Thyroid gland (tissue), 4 donors: ENCODE measurements around the gene STAC. TPM values are rescaled to one million over a fixed set of nuclear protein-coding genes. Genes with fewer than 3 reads are reported as not detected.
"Not testable (repeated sequence)": the region's sequence is repeated elsewhere in the genome, so short reads cannot be mapped to it uniquely, and the experiment has no call there.

Experiments
- DNase-seq, 2 donors: peaks; one replicate each; pipeline ENCODE4 v3.0.0-alpha.2; 2019
- H3K27ac ChIP-seq, 3 donors: fragments of 200-600 bp; sonication (generic); 1 replicate in 2 of 3; 2 replicates in 1 of 3; pipeline ENCODE4 v1.5.1; 2016 to 2019; ENCODE audit warnings: mild to moderate bottlenecking in 1 of 3, moderate library complexity in 1 of 3
- H3K27me3 ChIP-seq: fragments of 200-600 bp; sonication (generic); one replicate; pipeline ENCODE4 v1.5.1; 2019
- H3K36me3 ChIP-seq, 2 donors: fragments of 200-600 bp; sonication (generic); one replicate each; pipeline ENCODE4 v1.5.1; 2016 to 2019
- H3K4me1 ChIP-seq, 2 donors: fragments of 200-600 bp; sonication (generic); one replicate each; pipeline ENCODE4 v1.5.1; 2017 to 2019
- H3K4me3 ChIP-seq, 3 donors: fragments of 200-600 bp; sonication (generic); replicated peaks in 1 of 3; 1 replicate in 2 of 3; 2 replicates in 1 of 3; pipeline ENCODE4 v1.5.1; 2016; ENCODE audit warnings: mild to moderate bottlenecking in 1 of 3
- H3K9me3 ChIP-seq: fragments of 200-600 bp; sonication (generic); one replicate; pipeline ENCODE4 v1.5.1; 2017
- POLR2A ChIP-seq, 2 donors: fragments of 450-650 bp; IDR thresholded peaks; one replicate each; pipeline ENCODE4 v1.6.1; 2017; ENCODE audit warnings: antibody characterized with exemption in 2 of 2, mild to moderate bottlenecking in 2 of 2, moderate library complexity in 1 of 2
- WGBS, 2 donors: methylation state at CpG; one replicate each; pipeline ENCODE4 v1.1.5; 2017; 5-methylcytosine and 5-hydroxymethylcytosine counted together
- intact Hi-C: fragments of 100-400 bp; cut with DNase I; formaldehyde crosslinking; loops from one replicate; pipeline ENCODE4 v1.15.1; 2023
- total RNA-seq, 4 donors: library from RNA; depleted of rRNA; stranded (reverse); fragments of >200 nt; gene quantifications; one replicate each; pipeline ENCODE4 v1.2.3, GENCODE V29; 2016
- TF ChIP-seq, protein P1 (sequence below), 6 experiments: fragments of 200-600 bp in 3 of 6; fragments of 450-650 bp in 3 of 6; sonication (generic) in 3 of 6; IDR thresholded peaks; one replicate each; pipeline ENCODE4 v1.5.1; 2016 to 2019; ENCODE audit warnings: antibody characterized with exemption in 6 of 6, mild to moderate bottlenecking in 2 of 6, inconsistent platforms in 1 of 6, moderate library complexity in 1 of 6

Gene STAC
- total RNA-seq, 4 donors from 2014 or later = 0.40 to 4.7 (median 1.3) TPM; not detected in 1

DNA sequence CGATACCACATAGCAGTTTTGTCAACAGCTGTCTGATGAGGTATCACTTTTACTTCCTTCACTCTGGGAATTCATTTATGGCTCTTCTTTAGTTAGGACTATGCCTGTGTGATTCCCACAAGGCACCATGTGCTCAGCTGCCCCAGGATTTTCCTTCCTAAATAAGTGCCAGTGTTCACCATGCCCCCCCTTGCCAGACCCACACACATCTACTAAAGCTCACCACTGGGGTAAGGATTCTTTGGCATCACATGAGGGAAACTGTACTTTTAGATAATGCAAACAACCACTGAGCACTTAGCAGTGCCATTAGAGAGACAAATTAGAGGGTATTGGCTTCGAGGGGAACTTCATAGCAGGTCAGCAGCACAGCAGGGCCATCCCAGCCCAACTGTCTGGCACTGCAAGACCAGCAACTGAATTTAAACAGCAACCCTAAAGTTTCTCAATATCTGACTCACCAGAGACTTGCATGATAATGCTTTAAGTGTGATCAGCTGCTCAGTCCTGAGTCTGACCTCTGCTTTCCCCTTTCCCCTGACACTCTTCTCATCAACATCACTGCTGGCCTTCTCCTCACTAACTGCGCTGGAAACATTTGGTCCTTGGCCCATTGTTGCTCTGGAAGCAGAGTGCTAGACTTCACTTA lies 114.3 kb downstream of the STAC start:
- Histone ChIP-seq H3K9me3 (no peaks in the 10 kb centered on the region), H3K27me3 (no peaks in the 10 kb centered on the region), H3K4me1 (peaks cover 0 to 9% of the 10 kb centered on the region in 2 donors), H3K27ac (no peak overlapping the region), H3K36me3 (no peaks in the 10 kb centered on the region), H3K4me3 (no peak overlapping the region)
- DNase-seq = no peak
- intact Hi-C loops = no loop called here
- TF ChIP-seq, protein P1, sequence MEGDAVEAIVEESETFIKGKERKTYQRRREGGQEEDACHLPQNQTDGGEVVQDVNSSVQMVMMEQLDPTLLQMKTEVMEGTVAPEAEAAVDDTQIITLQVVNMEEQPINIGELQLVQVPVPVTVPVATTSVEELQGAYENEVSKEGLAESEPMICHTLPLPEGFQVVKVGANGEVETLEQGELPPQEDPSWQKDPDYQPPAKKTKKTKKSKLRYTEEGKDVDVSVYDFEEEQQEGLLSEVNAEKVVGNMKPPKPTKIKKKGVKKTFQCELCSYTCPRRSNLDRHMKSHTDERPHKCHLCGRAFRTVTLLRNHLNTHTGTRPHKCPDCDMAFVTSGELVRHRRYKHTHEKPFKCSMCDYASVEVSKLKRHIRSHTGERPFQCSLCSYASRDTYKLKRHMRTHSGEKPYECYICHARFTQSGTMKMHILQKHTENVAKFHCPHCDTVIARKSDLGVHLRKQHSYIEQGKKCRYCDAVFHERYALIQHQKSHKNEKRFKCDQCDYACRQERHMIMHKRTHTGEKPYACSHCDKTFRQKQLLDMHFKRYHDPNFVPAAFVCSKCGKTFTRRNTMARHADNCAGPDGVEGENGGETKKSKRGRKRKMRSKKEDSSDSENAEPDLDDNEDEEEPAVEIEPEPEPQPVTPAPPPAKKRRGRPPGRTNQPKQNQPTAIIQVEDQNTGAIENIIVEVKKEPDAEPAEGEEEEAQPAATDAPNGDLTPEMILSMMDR (IDR thresholded peaks at IDR 0.05) = no peak
- TF ChIP-seq POLR2A (IDR thresholded peaks at IDR 0.05) = no peak
- 72 to 74% methylated on average over 3 of the region's 3 CpGs for WGBS, 2 donors

DNA sequence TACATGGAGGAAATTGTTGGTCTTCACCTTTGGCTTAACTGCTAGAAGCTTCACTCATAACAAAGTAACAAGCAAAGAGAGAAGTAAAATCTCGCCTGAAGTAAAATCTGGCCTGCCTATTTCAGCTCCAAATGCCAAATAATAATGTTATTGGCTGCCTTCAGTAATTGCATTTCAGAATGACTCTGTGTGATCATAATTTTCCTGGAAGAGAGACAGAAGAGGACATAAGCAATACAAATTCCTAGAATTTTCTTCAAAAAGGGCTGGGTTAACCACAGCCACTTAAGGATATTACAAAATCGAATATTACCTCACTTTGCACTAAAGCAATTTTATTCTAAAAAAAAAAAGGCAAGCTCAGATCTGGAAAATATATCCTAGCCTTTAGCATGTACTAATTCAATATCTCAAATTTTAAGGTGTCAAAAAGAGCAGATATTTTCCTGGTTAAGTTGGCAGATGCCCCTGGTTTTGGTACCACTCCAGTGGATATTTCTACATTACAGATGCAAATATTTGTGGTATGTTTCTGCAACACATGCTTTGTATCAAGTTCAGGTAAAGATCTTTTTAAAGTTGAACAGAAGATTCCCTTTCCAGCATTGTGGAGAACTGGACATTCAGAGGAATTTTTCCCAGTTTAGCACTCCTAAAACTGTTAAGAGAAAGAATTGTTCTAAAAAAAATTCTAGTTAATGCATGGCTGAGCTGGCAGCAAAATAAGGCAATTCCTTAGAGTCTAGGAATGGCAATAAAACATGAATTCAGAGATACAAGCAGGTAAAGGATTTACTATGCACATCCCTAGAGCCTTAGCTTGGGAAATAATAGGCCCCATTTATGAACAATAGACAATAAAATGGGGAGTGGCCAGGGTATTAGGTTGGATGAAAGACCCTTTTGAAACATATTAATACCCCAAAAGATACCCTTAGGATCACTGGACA lies 116.7 kb downstream of the STAC start:
- 63 to 70% methylated on average over 2 of the region's 2 CpGs for WGBS, 2 donors
- intact Hi-C loops = no loop called here
- H3K27ac ChIP-seq = no peak overlapping the region

DNA sequence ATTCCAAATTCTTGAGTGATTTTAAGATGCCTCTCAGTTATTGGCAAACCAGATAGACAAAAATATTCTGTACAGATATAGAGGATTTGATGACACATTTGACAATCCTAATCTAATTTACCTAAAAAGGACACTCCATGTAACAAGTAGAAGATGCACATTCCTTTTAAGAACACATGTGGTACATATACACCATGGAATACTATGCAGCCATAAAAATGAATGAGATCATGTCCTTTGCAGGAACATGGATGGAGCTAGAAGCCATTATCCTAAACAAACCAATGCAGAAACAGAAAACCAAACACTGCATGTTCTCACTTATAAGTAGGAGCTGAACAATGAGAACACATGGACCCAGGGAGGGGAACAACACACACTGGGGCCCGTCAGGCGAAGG lies 119.7 kb downstream of the STAC start:
- H3K27ac ChIP-seq, H3K9me3 ChIP-seq, DNase-seq, H3K36me3 ChIP-seq, intact Hi-C loops, H3K4me3 ChIP-seq, H3K4me1 ChIP-seq, H3K27me3 ChIP-seq: not testable (repeated sequence)
- 92 to 97% methylated on average over 2 of the region's 2 CpGs for WGBS, 2 donors

More for the DNA sequence above, 116.7 kb downstream of the STAC start:
- no peaks in the 10 kb centered on the region for H3K36me3 ChIP-seq
- DNase-seq = no peak
- H3K4me1 ChIP-seq = peaks cover 0 to 9% of the 10 kb centered on the region in 2 donors
- H3K27me3 ChIP-seq = no peaks in the 10 kb centered on the region
- TF ChIP-seq, protein P1 (IDR thresholded peaks at IDR 0.05) = no peak
- no peak for TF ChIP-seq POLR2A (IDR thresholded peaks at IDR 0.05)
- H3K9me3 ChIP-seq = no peaks in the 10 kb centered on the region
- H3K4me3 ChIP-seq = no peak overlapping the region

DNA sequence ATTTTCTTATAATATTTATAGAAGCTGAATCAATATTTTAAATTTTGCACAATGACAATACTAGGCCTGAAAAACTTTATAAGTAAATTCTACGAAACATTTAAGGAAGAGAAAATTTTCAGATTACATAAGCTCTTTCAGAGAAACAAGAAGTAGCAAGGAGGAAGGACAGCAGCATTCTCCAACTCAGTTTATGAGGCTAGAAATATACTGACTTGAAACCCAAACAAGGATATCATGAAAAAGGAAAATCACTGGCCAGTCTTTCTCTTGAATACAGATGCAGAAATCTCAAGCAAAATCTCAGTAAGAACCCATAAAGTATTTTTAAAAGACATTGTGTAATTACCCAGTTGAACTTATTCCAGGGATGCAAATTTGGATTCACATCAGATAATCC lies 121.3 kb downstream of the STAC start:
- Histone ChIP-seq H3K27me3 (no peaks in the 10 kb centered on the region), H3K27ac (no peak overlapping the region), H3K9me3 (no peaks in the 10 kb centered on the region), H3K4me3 (no peak overlapping the region), H3K36me3 (no peaks in the 10 kb centered on the region), H3K4me1 (peaks cover 0 to 9% of the 10 kb centered on the region in 2 donors)
- intact Hi-C loops = no loop called here
- 93 to 96% methylated on average over 1 of the region's 1 CpG for WGBS, 2 donors
- TF ChIP-seq, protein P1 (IDR thresholded peaks at IDR 0.05) = no peak
- no peak for TF ChIP-seq POLR2A (IDR thresholded peaks at IDR 0.05)
- no peak for DNase-seq

DNA sequence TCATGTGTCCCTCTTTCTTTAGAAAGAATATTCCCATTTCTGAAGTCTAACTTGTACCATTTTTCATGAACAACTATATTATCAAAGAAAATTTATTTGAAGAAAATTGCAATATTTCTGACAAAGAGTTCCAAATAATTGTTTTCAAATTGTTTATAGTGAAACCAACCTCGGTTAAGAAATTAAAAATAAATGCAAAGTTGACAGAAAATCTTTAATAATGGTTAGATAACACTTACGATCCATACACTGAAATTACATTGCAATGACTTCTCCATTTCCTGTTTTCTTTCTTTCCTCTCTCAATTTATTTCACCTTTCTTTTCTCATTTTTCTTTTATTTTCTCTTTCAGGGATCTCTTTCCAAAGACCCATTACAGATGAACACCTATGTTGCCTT lies 125.1 kb downstream of the STAC start:
- Histone ChIP-seq H3K9me3 (no peaks in the 10 kb centered on the region), H3K27me3 (no peaks in the 10 kb centered on the region), H3K27ac (no peak overlapping the region), H3K4me1 (no peaks in the 10 kb centered on the region), H3K36me3 (no peaks in the 10 kb centered on the region), H3K4me3 (no peak overlapping the region)
- intact Hi-C loops = no loop called here
- no peak for DNase-seq
- WGBS, 2 donors = 90 to 93% methylated on average over 2 of the region's 2 CpGs
- TF ChIP-seq, protein P1 (IDR thresholded peaks at IDR 0.05) = no peak
- no peak for TF ChIP-seq POLR2A (IDR thresholded peaks at IDR 0.05)
